Amniotic epithelial cell (primary cell): ENCODE measurements around the gene BLVRB.
A peak's percentile ranks its signal among the peaks of the same experiment; 100 is the strongest.
"Not testable (repeated sequence)": the region's sequence is repeated elsewhere in the genome, so short reads cannot be mapped to it uniquely, and the experiment has no call there.

Experiments used
- DNase-seq: peaks from one replicate; pipeline ENCODE4 v3.0.0-alpha.2; 2010; ENCODE audit warnings: low read depth

The BLVRB gene

GRCh38 chr19:40465557-40466218 lies at the start of gene BLVRB:
Gene BLVRB (minus strand): TSS chr19:40465745. CDS start chr19:40465688, 57 bp downstream.
- peak; percentile 98 for DNase-seq

- no peak for DNase-seq
Measured at GRCh38 chr19:40513741-40514315, 48.3 kb upstream of the BLVRB start.

DNA sequence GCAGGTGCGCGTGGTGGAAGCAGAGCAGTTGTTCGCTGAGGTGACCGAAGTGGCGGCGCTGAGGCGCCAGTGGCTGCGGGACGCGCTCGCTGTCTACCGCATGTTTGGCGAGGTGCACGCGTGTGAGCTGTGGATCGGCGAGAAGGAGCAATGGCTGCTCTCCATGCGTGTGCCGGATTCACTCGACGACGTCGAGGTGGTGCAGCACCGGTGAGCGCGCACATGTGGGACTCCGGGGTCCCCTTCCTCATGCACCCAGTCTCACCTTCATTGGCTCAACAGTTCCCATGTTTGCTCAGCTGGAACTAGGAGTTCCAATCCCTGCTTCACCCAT lies 47.8 kb upstream of the BLVRB start:
- DNase-seq, result no peak

- DNase-seq, result peak; percentile 8
Measured at GRCh38 chr19:40512473-40513344, 47.2 kb upstream of the BLVRB start.

DNA sequence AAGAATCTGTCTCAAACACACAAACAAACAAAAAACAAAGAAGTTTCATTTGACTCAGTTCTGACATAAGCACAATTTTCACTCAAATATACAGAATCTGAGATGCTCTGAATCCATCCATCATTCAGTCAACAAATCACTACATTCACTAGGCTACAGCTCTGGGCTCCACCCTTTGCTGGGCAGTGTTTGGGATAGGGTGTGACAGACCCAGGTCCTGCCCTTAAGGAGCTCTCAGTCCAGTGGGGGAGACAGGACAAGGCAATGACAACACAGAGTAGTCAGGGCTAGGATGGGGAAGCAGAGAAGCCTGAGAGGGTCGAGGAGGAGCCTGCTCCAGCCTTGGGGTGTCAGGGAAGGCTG lies 46.5 kb upstream of the BLVRB start:
- DNase-seq, result no peak

DNA sequence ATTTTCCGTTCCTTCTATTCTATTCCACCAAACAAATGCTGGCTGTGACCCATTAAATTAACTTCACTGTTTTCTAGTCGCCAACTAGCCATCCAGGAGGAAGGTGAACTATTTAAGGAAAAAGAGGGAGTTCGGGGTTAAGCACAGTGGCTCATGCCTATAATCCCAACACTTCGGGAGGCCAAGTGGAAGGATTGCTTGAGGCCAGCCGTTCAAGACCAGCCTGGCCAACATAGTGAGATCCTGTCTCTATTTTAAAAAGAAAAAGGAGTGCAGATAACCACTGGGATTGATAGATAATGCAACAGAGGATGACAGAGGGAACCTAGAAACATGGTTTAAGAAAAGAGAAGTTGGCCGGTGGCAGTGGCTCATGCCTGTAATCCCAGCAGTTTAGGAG lies 45.9 kb upstream of the BLVRB start:
- DNase-seq, result no peak

DNA sequence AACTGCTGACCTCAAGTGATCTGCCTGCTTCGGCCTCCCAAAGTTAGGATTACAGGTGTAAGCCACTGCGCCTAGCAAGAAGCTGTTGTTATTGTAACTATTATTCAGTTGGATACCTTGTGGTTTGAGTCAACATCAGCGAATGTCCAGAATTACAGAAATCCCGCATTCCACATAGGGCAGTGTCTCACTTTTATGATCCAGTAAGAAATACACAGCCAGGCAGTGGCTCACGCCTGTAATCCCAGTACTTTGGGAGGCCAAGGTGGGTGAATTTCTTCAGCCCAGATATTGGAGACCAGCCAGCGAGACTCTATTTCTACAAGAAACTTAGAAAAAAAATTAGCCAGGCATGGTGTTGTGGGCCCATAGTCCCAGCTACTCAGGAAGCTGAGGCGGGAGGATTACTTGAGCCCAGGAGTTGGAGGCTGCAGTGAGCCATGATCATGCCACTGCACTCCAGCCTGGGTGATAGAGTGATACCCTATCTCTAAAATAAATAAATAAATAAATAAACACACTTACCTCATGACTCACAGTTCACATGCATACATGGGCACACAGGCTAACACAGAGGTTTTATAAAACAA lies 45.1 kb upstream of the BLVRB start:
- peak; percentile 57 for DNase-seq

DNA sequence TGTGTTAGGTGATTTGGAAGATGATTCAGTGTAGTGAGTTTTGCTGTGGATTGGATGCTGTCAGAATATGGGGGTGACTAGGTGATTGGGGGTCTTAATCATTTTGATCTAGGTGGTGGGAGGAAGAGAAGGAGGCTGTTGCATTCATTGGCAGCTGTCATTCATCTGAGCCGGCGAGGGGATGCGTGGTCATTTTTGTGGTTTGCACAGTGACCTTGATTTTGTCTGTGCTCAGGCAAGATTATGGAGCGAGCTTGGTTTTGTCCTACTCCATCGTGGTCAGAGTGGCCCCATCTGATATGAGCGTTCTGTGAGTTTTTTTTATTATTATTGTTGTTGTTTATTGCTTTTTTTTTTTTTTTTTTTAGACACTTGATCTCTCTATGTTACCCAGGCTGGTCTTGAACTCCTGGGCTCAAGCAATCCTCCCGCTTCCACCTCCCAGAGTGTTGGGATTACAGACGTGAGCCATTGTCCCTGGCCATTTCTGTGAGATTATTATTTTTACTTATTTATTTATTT lies 43.3 kb upstream of the BLVRB start:
- no peak for DNase-seq

- no peak for DNase-seq
Measured at GRCh38 chr19:40507892-40508291, 42.3 kb upstream of the BLVRB start.

GRCh38 chr19:40506099-40506498 lies 40.6 kb upstream of the BLVRB start:
- no peak for DNase-seq

DNA sequence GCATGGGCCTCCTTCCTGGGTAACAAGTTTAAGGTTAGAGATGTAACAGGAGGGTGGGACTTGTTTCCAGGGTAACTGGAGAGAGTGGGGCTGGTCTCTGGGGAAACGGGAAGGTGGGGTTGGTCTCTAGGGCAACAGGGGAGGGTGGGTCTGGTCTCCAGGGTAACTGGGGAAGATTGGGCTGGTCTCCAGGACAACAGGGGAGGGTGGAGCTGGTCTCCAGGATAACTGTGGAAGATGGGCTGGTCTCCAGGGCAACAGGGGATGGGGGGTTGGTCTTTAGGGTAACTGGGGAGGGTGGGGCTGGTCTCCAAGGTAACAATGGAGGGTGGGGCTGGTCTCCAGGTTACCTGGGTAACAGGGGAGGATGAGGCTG lies 37.8 kb upstream of the BLVRB start:
- no peak for DNase-seq

DNA sequence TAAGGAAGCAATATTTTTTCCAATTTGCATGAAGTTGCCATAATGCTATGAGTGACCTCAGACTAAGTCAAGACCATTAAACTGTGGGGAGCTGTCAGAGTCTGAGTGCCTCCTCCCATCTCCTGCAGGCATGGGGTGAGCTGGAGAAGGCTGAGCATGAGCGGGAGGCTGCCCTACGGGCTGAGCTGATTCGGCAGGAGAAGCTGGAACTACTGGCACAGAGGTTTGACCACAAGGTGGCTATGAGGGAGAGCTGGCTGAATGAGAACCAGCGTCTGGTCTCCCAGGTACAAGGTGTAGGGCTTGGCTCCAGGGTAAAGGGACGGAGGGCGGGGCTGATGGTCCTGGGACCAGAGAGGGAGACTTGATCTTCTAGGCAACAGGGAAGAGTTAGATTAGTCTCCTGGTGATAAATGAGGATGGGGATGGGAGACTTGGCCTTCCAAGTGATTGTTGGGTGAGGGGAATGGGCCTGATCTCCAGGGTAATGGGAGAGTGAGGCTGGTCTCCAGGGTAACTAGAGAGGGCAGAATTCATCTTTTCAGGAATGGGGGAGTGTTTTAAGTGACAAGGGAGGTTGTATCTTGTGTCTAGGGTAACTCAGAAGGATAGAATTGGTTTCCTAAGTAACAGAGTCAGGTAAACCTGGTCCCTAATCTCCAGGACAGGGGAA lies 37.2 kb upstream of the BLVRB start:
- no peak for DNase-seq

GRCh38 chr19:40502081-40502480 lies 36.5 kb upstream of the BLVRB start:
- no peak for DNase-seq

DNA sequence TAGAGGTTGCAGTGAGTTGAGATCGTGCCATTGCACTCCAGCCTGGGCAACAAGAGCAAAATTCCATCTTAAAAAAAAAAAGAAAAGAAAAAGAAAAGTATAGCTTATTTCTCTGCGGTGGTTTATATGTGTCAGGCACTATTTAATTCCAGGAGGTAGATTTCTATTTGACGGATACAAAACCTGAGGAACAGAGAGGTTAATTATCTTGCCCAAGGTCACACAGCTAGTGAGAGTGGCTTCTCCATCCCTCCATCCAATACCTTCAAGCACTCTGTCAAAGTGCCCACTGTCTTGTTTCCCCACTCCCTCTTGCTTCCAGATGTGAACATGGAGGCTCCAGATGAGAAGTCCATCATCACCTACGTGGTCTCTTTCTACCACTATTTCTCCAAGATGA lies 36.1 kb upstream of the BLVRB start:
- DNase-seq, result no peak

DNA sequence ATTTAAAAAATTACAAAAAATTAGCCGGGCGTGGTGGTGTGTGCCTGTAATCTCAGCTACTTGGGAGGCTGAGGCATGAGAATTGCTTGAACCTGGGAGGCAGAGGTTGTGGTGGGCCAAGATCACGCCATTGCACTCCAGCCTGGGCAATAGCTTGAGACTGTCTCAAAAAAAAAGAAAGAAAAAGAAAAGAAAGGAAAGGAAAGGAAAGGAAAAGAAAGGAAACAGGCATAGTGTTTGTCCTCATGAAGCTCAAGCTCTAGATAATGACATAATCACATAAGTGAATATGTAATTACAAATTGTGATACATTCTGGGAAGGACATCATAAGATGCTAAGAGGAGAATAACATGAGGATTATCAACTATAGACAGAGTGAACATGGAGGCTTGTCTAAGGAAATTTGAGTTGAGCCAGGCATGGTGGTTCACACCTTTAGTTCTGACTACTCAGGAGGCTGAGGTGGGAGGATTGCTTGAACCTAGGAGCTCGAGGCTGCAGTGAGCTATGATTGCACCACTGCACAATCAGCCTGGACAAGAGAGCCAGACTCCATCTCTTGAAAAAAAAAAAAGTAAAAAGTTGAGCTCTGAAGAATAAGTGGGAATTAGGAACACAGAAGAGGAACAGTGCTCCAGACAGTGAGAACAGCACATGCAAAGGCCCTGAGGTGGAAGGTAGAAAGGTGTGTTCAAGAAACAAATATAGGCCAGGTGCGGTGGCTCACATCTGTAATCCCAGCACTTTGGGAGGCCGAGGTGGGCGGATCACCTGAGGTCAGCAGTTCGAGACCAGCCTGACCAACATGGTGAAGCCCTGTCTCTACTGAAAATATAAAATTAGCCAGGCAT lies 35.4 kb upstream of the BLVRB start:
- DNase-seq, result not testable (repeated sequence)

- DNase-seq, result no peak
Measured at GRCh38 chr19:40499320-40499719, 33.8 kb upstream of the BLVRB start.

- no peak for DNase-seq
Measured at GRCh38 chr19:40497214-40497613, 31.7 kb upstream of the BLVRB start.

DNA sequence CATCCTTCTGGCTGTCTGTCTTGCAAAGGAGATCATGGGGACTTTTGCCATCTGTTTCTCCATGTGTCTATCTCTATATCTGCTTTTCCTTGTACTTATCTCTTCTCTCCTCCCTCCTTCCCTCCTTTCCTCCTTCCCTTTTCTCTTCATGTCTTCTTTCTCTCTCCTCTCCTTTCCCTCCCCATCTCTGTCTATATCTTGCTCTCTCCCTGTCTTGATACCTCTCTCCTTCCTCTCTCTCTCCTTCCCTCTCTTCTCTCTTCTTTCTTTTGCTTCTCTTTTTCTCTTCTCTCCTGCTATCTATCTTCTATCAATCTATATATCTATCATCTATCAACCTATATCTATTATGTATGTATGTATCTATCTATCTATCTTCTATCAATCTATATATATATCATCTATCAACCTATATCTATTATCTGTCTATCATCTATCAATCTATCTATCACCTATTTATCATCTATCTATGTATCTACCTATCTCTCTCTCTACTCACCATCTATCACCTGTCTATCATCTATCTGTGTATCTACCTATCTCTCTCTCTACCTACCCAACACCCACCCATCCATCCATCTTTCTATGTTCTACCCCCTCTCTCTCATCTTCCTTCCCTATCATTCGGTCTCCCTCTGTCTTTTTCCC lies 28.8 kb upstream of the BLVRB start:
- no peak for DNase-seq

DNA sequence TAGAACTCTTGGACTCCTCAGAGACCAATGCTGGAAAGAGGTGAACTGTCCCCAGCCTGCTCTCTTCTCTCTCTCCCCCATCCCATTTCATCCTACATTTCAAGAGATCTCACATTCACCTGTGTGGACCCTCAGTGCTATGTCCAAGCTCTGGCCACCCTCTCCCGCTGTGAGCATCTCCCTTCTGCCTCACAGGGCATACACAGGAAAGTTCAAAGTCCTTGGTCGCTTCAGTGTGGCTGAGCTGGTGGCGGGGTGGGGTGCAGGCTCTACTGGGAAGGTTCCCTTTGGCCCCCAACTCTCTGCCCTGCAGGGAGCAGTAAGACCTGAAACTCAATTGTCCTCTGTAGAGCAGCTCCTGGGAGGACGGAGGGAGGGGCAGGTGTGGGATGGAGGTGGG lies 28.2 kb upstream of the BLVRB start:
- no peak for DNase-seq

- DNase-seq, result no peak
Measured at GRCh38 chr19:40492274-40492673, 26.7 kb upstream of the BLVRB start.

DNA sequence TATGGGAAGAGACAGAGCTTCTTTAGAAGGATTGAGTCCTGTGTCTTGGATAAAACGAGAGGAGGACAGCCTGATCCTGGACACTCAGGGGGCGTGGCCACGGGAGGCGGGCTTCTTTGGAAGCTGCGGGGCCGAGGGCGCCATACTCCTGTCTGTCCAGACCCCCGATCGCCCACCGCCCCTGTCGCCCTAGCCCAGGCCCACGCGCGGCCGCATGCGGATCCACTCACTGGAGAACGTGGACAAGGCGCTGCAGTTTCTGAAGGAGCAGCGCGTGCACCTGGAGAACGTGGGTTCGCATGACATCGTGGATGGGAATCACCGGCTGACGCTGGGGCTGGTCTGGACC lies 24.3 kb upstream of the BLVRB start:
- DNase-seq, result no peak
